K562 treated with DMSO at 1 percent for 4 hours (cell line): ENCODE results near the gene SMIM34. TPM values are rescaled to one million over a fixed set of nuclear protein-coding genes. Genes with fewer than 3 reads are reported as not detected.

Experiments
- total RNA-seq: library from RNA; unstranded; fragments of 300-600 nt; gene quantifications from 2 replicates; pipeline ENCODE4 v1.2.3, GENCODE V29; 2022; ENCODE audit not compliant: insufficient read depth

The SMIM34 gene, protein sequence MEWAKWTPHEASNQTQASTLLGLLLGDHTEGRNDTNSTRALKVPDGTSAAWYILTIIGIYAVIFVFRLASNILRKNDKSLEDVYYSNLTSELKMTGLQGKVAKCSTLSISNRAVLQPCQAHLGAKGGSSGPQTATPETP
- not detected in 2 replicates for total RNA-seq

GRCh38 chr21:34423805-34424204, at the start of gene SMIM34:
Gene SMIM34, minus strand, starts transcription at chr21:34423951. Its CDS starts 112 bp downstream, at chr21:34423839.

DNA sequence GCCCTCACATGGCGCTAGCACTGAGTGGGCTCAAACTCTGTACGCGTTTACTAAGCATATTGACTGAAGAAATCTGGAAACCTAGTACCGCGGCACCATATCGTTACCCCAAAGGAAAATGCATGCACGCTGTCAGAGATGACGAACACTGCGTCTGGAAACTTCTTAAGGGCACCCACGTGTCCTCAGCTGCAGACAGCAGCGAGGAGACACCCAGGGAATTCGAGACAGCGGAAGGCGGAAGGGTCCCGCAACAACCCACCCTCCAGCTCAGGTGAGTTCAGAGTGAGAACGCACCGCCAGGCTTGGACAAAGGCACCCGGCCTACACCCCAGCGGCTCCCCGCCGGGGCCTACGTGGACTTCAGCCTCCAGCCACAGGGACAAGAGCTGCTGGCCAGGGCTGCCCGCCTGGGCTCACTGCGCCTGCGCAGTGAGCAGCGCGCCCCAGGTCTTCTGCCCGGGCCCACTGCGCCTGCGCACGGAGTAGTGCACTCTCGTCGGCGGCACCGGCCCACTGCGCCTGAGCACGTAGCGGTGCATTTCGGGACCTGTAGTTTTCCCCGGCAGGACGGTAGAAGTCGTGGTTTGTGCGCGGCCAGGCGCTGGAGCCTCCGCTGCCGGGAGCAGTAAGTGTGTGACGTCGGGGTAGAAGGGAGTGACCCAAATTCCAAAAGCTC, 48.7 kb downstream of the SMIM34 start, which contains the start of gene SMIM11:
TSS of gene SMIM11 (plus strand) at position 568 of the 679 bp plus-strand sequence. CDS start 3,998 bp downstream, outside the sequence.

Other genes starting within 250 kb of the SMIM34 start
- gene KCNE2, start 59.9 kb downstream of the SMIM34 start, total RNA-seq = not detected in 2 replicates
- gene SMIM11, start 48.4 kb downstream of the SMIM34 start, total RNA-seq = not detected in 2 replicates
- gene KCNE1, start 88.3 kb upstream of the SMIM34 start, total RNA-seq = not detected in 2 replicates
- gene RCAN1, start 191.2 kb upstream of the SMIM34 start, total RNA-seq = 17.7 and 19.1 TPM in 2 replicates
- not detected in 2 replicates for gene CLIC6, start 245.0 kb upstream of the SMIM34 start, total RNA-seq